CD4-positive, alpha-beta T cell (primary cell): Measurements from ENCODE around the gene CAV2. TPM values are rescaled to one million over a fixed set of nuclear protein-coding genes. Genes with fewer than 3 reads are reported as not detected.

Experiments
- ATAC-seq: fragments of 200-7000 bp; cut with Tn5 transposase; one replicate; pipeline ENCODE4 v1.10.0; 2022; ENCODE audit warnings: mild to moderate bottlenecking; ENCODE audit not compliant: poor library complexity
- CTCF ChIA-PET: fragments of 350-600 bp; sonication (Branson Sonifier 250); formaldehyde crosslinking; loops from one replicate; lab custom pipeline; 2021; ENCODE audit warnings: antibody characterized with exemption, inconsistent platforms; lab: Charles Lee
- POLR2A ChIA-PET: fragments of 350-600 bp; sonication (Branson Sonifier 250); formaldehyde crosslinking; loops from one replicate; lab custom pipeline; 2021; ENCODE audit warnings: antibody characterized with exemption, inconsistent platforms; lab: Charles Lee
- DNase-seq, 14 experiments: peaks; one replicate each; pipeline ENCODE4 v3.0.0-alpha.2; 2013 to 2020; ENCODE audit warnings: mixed read lengths in 2 of 14
- H3K27ac ChIP-seq, 2 donors: one replicate each; pipeline versions ENCODE4 v1.5.1 to v1.7.0; 2013; ENCODE audit warnings: low read length in 2 of 2, low read depth in 1 of 2, mild to moderate bottlenecking in 1 of 2
- H3K27me3 ChIP-seq, 2 experiments: 1 replicate in 1 of 2; 2 replicates in 1 of 2; pipeline versions ENCODE4 v1.6.1 to v1.7.0; 2013; ENCODE audit warnings: low read length in 2 of 2, control low read depth in 1 of 2, mild to moderate bottlenecking in 1 of 2, moderate library complexity in 1 of 2; ENCODE audit not compliant: insufficient read depth in 2 of 2, control insufficient read depth in 1 of 2
- H3K36me3 ChIP-seq: one replicate; pipeline ENCODE4 v1.6.1; 2013; ENCODE audit warnings: low read length, control low read depth; ENCODE audit not compliant: insufficient read depth
- H3K4me1 ChIP-seq: one replicate; pipeline ENCODE4 v1.6.1; 2013; ENCODE audit warnings: low read length, control low read depth; ENCODE audit not compliant: insufficient read depth
- H3K4me3 ChIP-seq: one replicate; pipeline ENCODE4 v1.5.1; 2013; ENCODE audit warnings: mild to moderate bottlenecking, low read length, moderate library complexity
- H3K9me3 ChIP-seq, 2 experiments: 1 replicate in 1 of 2; 2 replicates in 1 of 2; pipeline versions ENCODE4 v1.6.1 to v1.7.0; 2013; ENCODE audit warnings: low read length in 2 of 2, mild to moderate bottlenecking in 2 of 2, control low read depth in 1 of 2, moderate library complexity in 1 of 2; ENCODE audit not compliant: control insufficient read depth in 1 of 2, insufficient read depth in 1 of 2
- H3K27ac Mint-ChIP-seq: one replicate; pipeline ENCODE4 v1.8.0; 2020; ENCODE audit warnings: mixed read lengths
- H3K27me3 Mint-ChIP-seq: one replicate; pipeline ENCODE4 v1.8.0; 2021; ENCODE audit warnings: mixed read lengths
- H3K36me3 Mint-ChIP-seq: one replicate; pipeline ENCODE4 v1.8.0; 2021; ENCODE audit warnings: low read depth, mixed read lengths
- H3K4me1 Mint-ChIP-seq: one replicate; pipeline ENCODE4 v1.8.0; 2021; ENCODE audit warnings: low read depth, mixed read lengths
- H3K4me3 Mint-ChIP-seq: one replicate; pipeline ENCODE4 v1.8.0; 2020; ENCODE audit warnings: mild to moderate bottlenecking, mixed read lengths
- H3K9me3 Mint-ChIP-seq: one replicate; pipeline ENCODE4 v1.8.0; 2020; ENCODE audit warnings: mixed read lengths
- CTCF ChIP-seq: fragments of 200-600 bp; IDR thresholded peaks from one replicate; pipeline ENCODE4 v1.8.0; 2022; ENCODE audit warnings: antibody characterized with exemption, mild to moderate bottlenecking
- intact Hi-C, 2 experiments: fragments of 100-400 bp; cut with DNase I in 1 of 2; cut with micrococcal nuclease in 1 of 2; formaldehyde crosslinking; loops; one replicate each; pipeline versions ENCODE4 v1.15.1 to v1.9.0; 2023 to 2025; cut with DNase I, micrococcal nuclease
- total RNA-seq, 174 experiments: library from RNA in 2 of 174; stranded (reverse) in 2 of 174; gene quantifications; one replicate each; pipeline ENCODE4 v1.2.3 and lab custom pipeline; 2021 to 2026

The CAV2 gene
- total RNA-seq, 2 experiments from 2014 or later = not detected

- no peaks in the 10 kb centered on the region for H3K9me3 Mint-ChIP-seq
- peaks cover 52% of the 10 kb centered on the region for H3K27me3 Mint-ChIP-seq
- no peak overlapping the region for H3K4me3 Mint-ChIP-seq
- Histone ChIP-seq H3K9me3 (no peaks in the 10 kb centered on the region), H3K27ac (no peak overlapping the region), H3K4me1 (peaks cover 16% of the 10 kb centered on the region), H3K4me3 (no peak overlapping the region), H3K36me3 (no peaks in the 10 kb centered on the region), H3K27me3 (peaks cover 16 to 31% of the 10 kb centered on the region in 2 experiments)
- ChIA-PET CTCF (no interaction called here), POLR2A (no interaction called here)
- DNase-seq (no peak), ATAC-seq (no peak)
- H3K4me1 Mint-ChIP-seq = peaks cover 8% of the 10 kb centered on the region
- TF ChIP-seq CTCF = no peak
- H3K36me3 Mint-ChIP-seq = no peaks in the 10 kb centered on the region
- intact Hi-C loops = no loop called here
- H3K27ac Mint-ChIP-seq = no peak overlapping the region
These were observed 3.8 kb upstream of the CAV2 start for GRCh38 chr7:116495736-116496135.

- Mint-ChIP-seq H3K27ac (no peak overlapping the region), H3K4me1 (peaks cover 10% of the 10 kb centered on the region), H3K4me3 (no peak overlapping the region), H3K9me3 (no peaks in the 10 kb centered on the region), H3K36me3 (no peaks in the 10 kb centered on the region), H3K27me3 (peaks cover 51% of the 10 kb centered on the region)
- no peak for ATAC-seq
- no peak for TF ChIP-seq CTCF
- DNase-seq = no peak
- intact Hi-C loops = no loop called here
- Histone ChIP-seq H3K4me1 (peaks cover 17% of the 10 kb centered on the region), H3K27ac (no peak overlapping the region), H3K4me3 (no peak overlapping the region), H3K9me3 (no peaks in the 10 kb centered on the region), H3K36me3 (no peaks in the 10 kb centered on the region), H3K27me3 (peaks cover 22 to 36% of the 10 kb centered on the region in 2 experiments)
- ChIA-PET POLR2A (no interaction called here), CTCF (no interaction called here)
These were observed 2.9 kb upstream of the CAV2 start for GRCh38 chr7:116496653-116497052.

GRCh38 chr7:116497708-116498107, 1.8 kb upstream of the CAV2 start:
- ChIA-PET POLR2A (no interaction called here), CTCF (no interaction called here)
- no peak overlapping the region for H3K4me3 ChIP-seq
- no peaks in the 10 kb centered on the region for H3K9me3 ChIP-seq
- Mint-ChIP-seq H3K27me3 (peaks cover 55% of the 10 kb centered on the region), H3K36me3 (no peaks in the 10 kb centered on the region), H3K4me1 (peaks cover 10% of the 10 kb centered on the region), H3K9me3 (no peaks in the 10 kb centered on the region), H3K27ac (no peak overlapping the region), H3K4me3 (no peak overlapping the region)
- no peak for DNase-seq
- H3K36me3 ChIP-seq = no peaks in the 10 kb centered on the region
- no peak overlapping the region for H3K27ac ChIP-seq
- intact Hi-C loops = no loop called here
- peaks cover 22 to 47% of the 10 kb centered on the region in 2 experiments for H3K27me3 ChIP-seq
- TF ChIP-seq CTCF = no peak
- no peak for ATAC-seq
- H3K4me1 ChIP-seq = peaks cover 17% of the 10 kb centered on the region
